HG03039 (cell line): Measurements from ENCODE around the gene SMG1.
"Not testable (repeated sequence)": the region's sequence is repeated elsewhere in the genome, so short reads cannot be mapped to it uniquely, and the experiment has no call there.

Source experiments
- ATAC-seq: cut with Tn5 transposase; IDR thresholded peaks from one replicate; pipeline ENCODE4 v1.9.1; 2021; ENCODE audit warnings: mild to moderate bottlenecking, moderate library complexity; ENCODE audit not compliant: unreplicated experiment

Gene SMG1

GRCh38 chr16:18925986-18926865 lies at the start of gene SMG1:
SMG1 (minus strand) TSS chr16:18926408; CDS start chr16:18926041, 367 bp downstream.
- ATAC-seq: peak; percentile 83

GRCh38 chr16:18975109-18975508 lies 48.9 kb upstream of the SMG1 start:
- no peak for ATAC-seq

GRCh38 chr16:18969855-18970240 lies 43.6 kb upstream of the SMG1 start:
- no peak for ATAC-seq

GRCh38 chr16:18969050-18969854 lies 43.0 kb upstream of the SMG1 start:
- ATAC-seq: no peak

- no peak for ATAC-seq
Observed at GRCh38 chr16:18966791-18967190, 40.6 kb upstream of the SMG1 start.

GRCh38 chr16:18965555-18965954 lies 39.3 kb upstream of the SMG1 start:
- no peak for ATAC-seq

GRCh38 chr16:18959031-18959505 lies 32.9 kb upstream of the SMG1 start:
- ATAC-seq: no peak

- no peak for ATAC-seq
Observed at GRCh38 chr16:18958621-18959029, 32.4 kb upstream of the SMG1 start.

- ATAC-seq: not testable (repeated sequence)
Observed at GRCh38 chr16:18956658-18957241, 30.5 kb upstream of the SMG1 start.

- ATAC-seq: not testable (repeated sequence)
Observed at GRCh38 chr16:18955874-18956580, 29.8 kb upstream of the SMG1 start.

GRCh38 chr16:18953547-18953946 lies 27.3 kb upstream of the SMG1 start:
- no peak for ATAC-seq

- ATAC-seq: no peak
Observed at GRCh38 chr16:18950469-18951185, 24.4 kb upstream of the SMG1 start.

- ATAC-seq: no peak
Observed at GRCh38 chr16:18948372-18949020, 22.3 kb upstream of the SMG1 start.

- ATAC-seq: no peak
Observed at GRCh38 chr16:18945233-18945632, 19.0 kb upstream of the SMG1 start.

GRCh38 chr16:18943414-18943813 lies 17.2 kb upstream of the SMG1 start:
- ATAC-seq: no peak

- no peak for ATAC-seq
Observed at GRCh38 chr16:18942061-18942460, 15.9 kb upstream of the SMG1 start.

- ATAC-seq: no peak
Observed at GRCh38 chr16:18941471-18941870, 15.3 kb upstream of the SMG1 start.

- ATAC-seq: no peak
Observed at GRCh38 chr16:18938986-18939385, 12.8 kb upstream of the SMG1 start.

GRCh38 chr16:18937390-18937789 lies 11.2 kb upstream of the SMG1 start:
- no peak for ATAC-seq
